ENCODE results near the gene TAS1R2.
"Not testable (repeated sequence)": the region's sequence is repeated elsewhere in the genome, so short reads cannot be mapped to it uniquely, and the experiment has no call there.

The TAS1R2 gene

GRCh38 chr1:18883636-18884418 is 24.4 kb upstream of the TAS1R2 start:
- peak; percentile 74 for DNase-seq

- no peak for DNase-seq
Measured at GRCh38 chr1:18883079-18883478, 23.6 kb upstream of the TAS1R2 start.

- DNase-seq: no peak
Measured at GRCh38 chr1:18882486-18882885, 23.0 kb upstream of the TAS1R2 start.

- DNase-seq: no peak
Measured at GRCh38 chr1:18881642-18882431, 22.4 kb upstream of the TAS1R2 start.

- no peak for DNase-seq
Measured at GRCh38 chr1:18881164-18881563, 21.7 kb upstream of the TAS1R2 start.

- DNase-seq: no peak
Measured at GRCh38 chr1:18880585-18880984, 21.1 kb upstream of the TAS1R2 start.

- no peak for DNase-seq
Measured at GRCh38 chr1:18879791-18880309, 20.4 kb upstream of the TAS1R2 start.

GRCh38 chr1:18879215-18879790 is 19.8 kb upstream of the TAS1R2 start:
- DNase-seq: no peak

GRCh38 chr1:18878538-18879214 is 19.2 kb upstream of the TAS1R2 start:
- DNase-seq: no peak

- no peak for DNase-seq
Measured at GRCh38 chr1:18877282-18877681, 17.8 kb upstream of the TAS1R2 start.

- DNase-seq: no peak
Measured at GRCh38 chr1:18876210-18876609, 16.8 kb upstream of the TAS1R2 start.

- no peak for DNase-seq
Measured at GRCh38 chr1:18875796-18876128, 16.3 kb upstream of the TAS1R2 start.

GRCh38 chr1:18875107-18875795 is 15.8 kb upstream of the TAS1R2 start:
- peak; percentile 77 for DNase-seq

- no peak for DNase-seq
Measured at GRCh38 chr1:18874600-18874999, 15.1 kb upstream of the TAS1R2 start.

GRCh38 chr1:18874036-18874435 is 14.6 kb upstream of the TAS1R2 start:
- DNase-seq: no peak

GRCh38 chr1:18872071-18872611 is 12.7 kb upstream of the TAS1R2 start:
- DNase-seq: no peak

GRCh38 chr1:18871401-18872070 is 12.1 kb upstream of the TAS1R2 start:
- no peak for DNase-seq

- no peak for DNase-seq
Measured at GRCh38 chr1:18870957-18871356, 11.5 kb upstream of the TAS1R2 start.

GRCh38 chr1:18870595-18870865 is 11.1 kb upstream of the TAS1R2 start:
- not testable (repeated sequence) for DNase-seq

GRCh38 chr1:18869847-18870594 is 10.6 kb upstream of the TAS1R2 start:
- DNase-seq: no peak

GRCh38 chr1:18868801-18869424 is 9.5 kb upstream of the TAS1R2 start:
- DNase-seq: no peak

All from hematopoietic multipotent progenitor cell treated with erythropoietin and hydrocortisone succinate and interleukin-3 and kit ligand, for 8 days (in vitro differentiated cells).